ENCODE data around the gene BTBD3. TPM values are rescaled to one million over a fixed set of nuclear protein-coding genes. Genes with fewer than 3 reads are reported as not detected.

The BTBD3 gene
- polyA plus RNA-seq, 3 donors: 64.2 to 78.1 (median 71.6) TPM

GRCh38 chr20:11941593-11942246 lies 24.0 kb downstream of the BTBD3 start:
- DNase-seq (ENCODE audit: extremely low read depth in 1 of 11, low read depth in 9 of 11, low spot score in 4 of 11): no peak

GRCh38 chr20:11943778-11944177 lies 26.1 kb downstream of the BTBD3 start:
- no peak for DNase-seq (ENCODE audit: extremely low read depth in 1 of 11, low read depth in 9 of 11, low spot score in 4 of 11)

- DNase-seq (ENCODE audit: extremely low read depth in 1 of 11, low read depth in 9 of 11, low spot score in 4 of 11): no peak
Measured at GRCh38 chr20:11948806-11949205, 31.1 kb downstream of the BTBD3 start.

- no peak for DNase-seq (ENCODE audit: extremely low read depth in 1 of 11, low read depth in 9 of 11, low spot score in 4 of 11)
Measured at GRCh38 chr20:11949711-11950110, 32.0 kb downstream of the BTBD3 start.

GRCh38 chr20:11951696-11952095 lies 34.0 kb downstream of the BTBD3 start:
- DNase-seq (ENCODE audit: extremely low read depth in 1 of 11, low read depth in 9 of 11, low spot score in 4 of 11): no peak

GRCh38 chr20:11952639-11953038 lies 34.9 kb downstream of the BTBD3 start:
- DNase-seq (ENCODE audit: extremely low read depth in 1 of 11, low read depth in 9 of 11, low spot score in 4 of 11): peak in 4 of 11 donors; percentile 7 to 21 (median 14)

GRCh38 chr20:11957911-11958310 lies 40.2 kb downstream of the BTBD3 start:
- DNase-seq (ENCODE audit: extremely low read depth in 1 of 11, low read depth in 9 of 11, low spot score in 4 of 11): no peak

GRCh38 chr20:11958855-11959254 lies 41.2 kb downstream of the BTBD3 start:
- DNase-seq (ENCODE audit: extremely low read depth in 1 of 11, low read depth in 9 of 11, low spot score in 4 of 11): no peak

GRCh38 chr20:11965602-11966001 lies 47.9 kb downstream of the BTBD3 start:
- DNase-seq (ENCODE audit: extremely low read depth in 1 of 11, low read depth in 9 of 11, low spot score in 4 of 11): no peak

GRCh38 chr20:11966186-11966585 lies 48.5 kb downstream of the BTBD3 start:
- no peak for DNase-seq (ENCODE audit: extremely low read depth in 1 of 11, low read depth in 9 of 11, low spot score in 4 of 11)

- no peak for DNase-seq (ENCODE audit: extremely low read depth in 1 of 11, low read depth in 9 of 11, low spot score in 4 of 11)
Measured at GRCh38 chr20:11970243-11970836, 52.6 kb downstream of the BTBD3 start.

- DNase-seq (ENCODE audit: extremely low read depth in 1 of 11, low read depth in 9 of 11, low spot score in 4 of 11): no peak
Measured at GRCh38 chr20:11972478-11972877, 54.8 kb downstream of the BTBD3 start.
